ENCODE data around the gene MT1X. TPM values are rescaled to one million over a fixed set of nuclear protein-coding genes. Genes with fewer than 3 reads are reported as not detected.
A peak's percentile ranks its signal among the peaks of the same experiment; 100 is the strongest.

Gene MT1X
- total and polyA plus RNA-seq, 2 of the 13 experiments (the other 11 are each of a cell fraction or from before 2014, with no cell fraction given): 19.7 to 288 TPM

DNA sequence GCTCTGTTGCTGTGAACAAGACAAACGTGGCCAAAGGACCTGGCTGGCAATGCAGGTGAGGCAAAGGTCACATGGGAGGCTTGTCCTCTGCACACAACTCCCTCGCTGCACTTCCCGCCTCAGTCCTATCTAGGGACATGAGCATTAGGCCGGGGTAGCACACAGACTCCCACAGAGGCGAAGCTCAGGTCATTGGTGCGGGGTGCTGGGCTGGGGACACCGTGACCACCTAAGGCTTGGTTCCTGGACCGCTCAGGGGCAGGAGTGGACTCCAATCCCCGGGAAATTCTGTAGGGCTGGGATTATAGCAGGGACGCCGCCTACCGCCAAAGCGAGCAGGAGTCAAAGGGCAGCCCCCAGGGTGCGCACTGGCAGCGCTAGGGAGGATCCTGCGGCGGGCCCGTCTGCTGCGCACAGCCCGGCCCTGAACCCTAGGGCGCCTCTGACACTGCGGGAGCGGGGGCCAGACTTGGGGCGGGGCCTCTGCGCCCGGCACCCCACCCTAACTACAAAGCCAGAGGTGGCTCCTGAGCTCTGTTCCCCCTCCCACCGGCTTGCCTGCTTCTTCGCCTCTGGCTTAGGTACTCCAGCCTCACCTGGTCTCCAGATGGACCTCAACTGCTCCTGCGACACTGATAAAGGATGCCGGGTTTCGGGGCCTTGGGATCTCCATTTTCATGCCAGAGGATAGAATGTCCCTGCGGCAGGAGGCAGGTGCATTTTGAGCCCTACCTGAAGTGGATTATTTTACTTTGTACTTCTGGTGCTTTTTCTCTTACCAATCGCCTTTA, 34.4 kb upstream of the MT1X start (continued):
- peak; percentile 21; the same call in 1 of the 2 replicates for TF ChIP-seq ZNF609 (CRISPR knock-in tag; IDR thresholded peaks at IDR 0.05; ENCODE audit: borderline replicate concordance)
- peak; percentile 34; the same call in 1 of the 2 replicates for TF ChIP-seq ZNF292 (CRISPR knock-in tag; IDR thresholded peaks at IDR 0.05; ENCODE audit: borderline replicate concordance, low read depth)
- 0 out of 2 replicates have a peak, but pooled peaks have one; percentile 69 for TF ChIP-seq ZNF510 (CRISPR knock-in tag; IDR thresholded peaks at IDR 0.05; ENCODE audit: low read depth)
- 0 out of 2 replicates have a peak, but pooled peaks have one; percentile 13 for TF ChIP-seq ATF3 (CRISPR knock-in tag; IDR thresholded peaks at IDR 0.05)
- no peak for TF ChIP-seq FOXJ3 (CRISPR knock-in tag; IDR thresholded peaks at IDR 0.05; ENCODE audit: borderline replicate concordance)
- TF ChIP-seq ZSCAN31 (CRISPR knock-in tag; IDR thresholded peaks at IDR 0.05; ENCODE audit: low read depth): peak; percentile 70; the same call in 1 of the 2 replicates
- no peak for TF ChIP-seq ZNF207 (IDR thresholded peaks at IDR 0.05; ENCODE audit: borderline replicate concordance)
- TF ChIP-seq, protein P1, sequence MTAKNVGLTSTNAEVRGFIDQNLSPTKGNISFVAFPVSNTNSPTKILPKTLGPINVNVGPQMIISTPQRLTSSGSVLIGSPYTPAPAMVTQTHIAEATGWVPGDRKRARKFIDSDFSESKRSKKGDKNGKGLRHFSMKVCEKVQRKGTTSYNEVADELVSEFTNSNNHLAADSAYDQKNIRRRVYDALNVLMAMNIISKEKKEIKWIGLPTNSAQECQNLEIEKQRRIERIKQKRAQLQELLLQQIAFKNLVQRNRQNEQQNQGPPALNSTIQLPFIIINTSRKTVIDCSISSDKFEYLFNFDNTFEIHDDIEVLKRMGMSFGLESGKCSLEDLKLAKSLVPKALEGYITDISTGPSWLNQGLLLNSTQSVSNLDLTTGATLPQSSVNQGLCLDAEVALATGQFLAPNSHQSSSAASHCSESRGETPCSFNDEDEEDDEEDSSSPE (CRISPR knock-in tag; IDR thresholded peaks at IDR 0.05): peak; percentile 54
- TF ChIP-seq DMAP1 (CRISPR knock-in tag; IDR thresholded peaks at IDR 0.05): 0 out of 2 replicates have a peak, but pooled peaks have one; percentile 39
- TF ChIP-seq, protein P2, sequence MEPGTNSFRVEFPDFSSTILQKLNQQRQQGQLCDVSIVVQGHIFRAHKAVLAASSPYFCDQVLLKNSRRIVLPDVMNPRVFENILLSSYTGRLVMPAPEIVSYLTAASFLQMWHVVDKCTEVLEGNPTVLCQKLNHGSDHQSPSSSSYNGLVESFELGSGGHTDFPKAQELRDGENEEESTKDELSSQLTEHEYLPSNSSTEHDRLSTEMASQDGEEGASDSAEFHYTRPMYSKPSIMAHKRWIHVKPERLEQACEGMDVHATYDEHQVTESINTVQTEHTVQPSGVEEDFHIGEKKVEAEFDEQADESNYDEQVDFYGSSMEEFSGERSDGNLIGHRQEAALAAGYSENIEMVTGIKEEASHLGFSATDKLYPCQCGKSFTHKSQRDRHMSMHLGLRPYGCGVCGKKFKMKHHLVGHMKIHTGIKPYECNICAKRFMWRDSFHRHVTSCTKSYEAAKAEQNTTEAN (CRISPR knock-in tag; conservative IDR thresholded peaks at IDR 0.05): no peak
- no peak for TF ChIP-seq SMAD3 (CRISPR knock-in tag; IDR thresholded peaks at IDR 0.05)
- no peak; the same call in 1 of the 2 replicates for TF ChIP-seq KDM5B (CRISPR knock-in tag; IDR thresholded peaks at IDR 0.05; ENCODE audit: borderline replicate concordance)

All from HepG2 (cell line).